Measurements from ENCODE around the gene PTGES2.

The PTGES2 gene

DNA sequence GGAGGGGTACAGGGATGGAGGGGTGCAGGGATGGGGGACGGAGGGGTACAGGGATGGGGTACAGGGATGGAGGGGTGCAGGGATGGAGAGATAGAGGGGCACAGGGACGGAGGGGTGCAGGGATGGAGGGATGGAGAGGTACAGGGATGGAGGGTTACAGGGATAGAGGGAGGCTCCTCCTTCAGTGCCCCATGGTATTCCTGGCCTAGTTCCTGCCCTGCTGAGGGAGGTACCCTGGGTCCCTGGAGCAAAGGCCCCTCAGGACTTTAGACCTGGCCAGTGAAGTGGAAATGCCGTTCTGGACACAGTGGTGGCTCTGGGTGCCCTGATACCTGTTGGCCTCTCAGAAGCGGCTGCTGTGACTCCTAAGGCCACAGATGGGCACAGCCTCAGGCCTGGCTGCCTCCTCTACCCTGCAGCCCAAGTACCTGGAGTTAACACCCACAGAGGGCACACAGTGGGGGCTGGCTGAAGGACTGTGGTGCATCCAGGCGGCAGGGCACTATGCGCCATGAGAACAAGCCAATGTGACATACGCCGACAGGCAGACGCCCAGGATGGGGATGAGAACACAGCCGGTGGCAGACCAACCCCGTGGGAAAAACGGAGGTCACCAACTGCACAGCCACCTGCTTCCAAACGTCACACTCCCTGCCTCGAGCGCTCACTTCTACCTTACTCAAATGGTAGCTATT lies 8.4 kb downstream of the PTGES2 start:
- TF ChIP-seq, protein P1, sequence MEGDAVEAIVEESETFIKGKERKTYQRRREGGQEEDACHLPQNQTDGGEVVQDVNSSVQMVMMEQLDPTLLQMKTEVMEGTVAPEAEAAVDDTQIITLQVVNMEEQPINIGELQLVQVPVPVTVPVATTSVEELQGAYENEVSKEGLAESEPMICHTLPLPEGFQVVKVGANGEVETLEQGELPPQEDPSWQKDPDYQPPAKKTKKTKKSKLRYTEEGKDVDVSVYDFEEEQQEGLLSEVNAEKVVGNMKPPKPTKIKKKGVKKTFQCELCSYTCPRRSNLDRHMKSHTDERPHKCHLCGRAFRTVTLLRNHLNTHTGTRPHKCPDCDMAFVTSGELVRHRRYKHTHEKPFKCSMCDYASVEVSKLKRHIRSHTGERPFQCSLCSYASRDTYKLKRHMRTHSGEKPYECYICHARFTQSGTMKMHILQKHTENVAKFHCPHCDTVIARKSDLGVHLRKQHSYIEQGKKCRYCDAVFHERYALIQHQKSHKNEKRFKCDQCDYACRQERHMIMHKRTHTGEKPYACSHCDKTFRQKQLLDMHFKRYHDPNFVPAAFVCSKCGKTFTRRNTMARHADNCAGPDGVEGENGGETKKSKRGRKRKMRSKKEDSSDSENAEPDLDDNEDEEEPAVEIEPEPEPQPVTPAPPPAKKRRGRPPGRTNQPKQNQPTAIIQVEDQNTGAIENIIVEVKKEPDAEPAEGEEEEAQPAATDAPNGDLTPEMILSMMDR (IDR thresholded peaks at IDR 0.05; ENCODE audit: low read depth, low read length), result no peak
- DNase-seq (ENCODE audit: extremely low read depth, low read depth), result no peak

DNA sequence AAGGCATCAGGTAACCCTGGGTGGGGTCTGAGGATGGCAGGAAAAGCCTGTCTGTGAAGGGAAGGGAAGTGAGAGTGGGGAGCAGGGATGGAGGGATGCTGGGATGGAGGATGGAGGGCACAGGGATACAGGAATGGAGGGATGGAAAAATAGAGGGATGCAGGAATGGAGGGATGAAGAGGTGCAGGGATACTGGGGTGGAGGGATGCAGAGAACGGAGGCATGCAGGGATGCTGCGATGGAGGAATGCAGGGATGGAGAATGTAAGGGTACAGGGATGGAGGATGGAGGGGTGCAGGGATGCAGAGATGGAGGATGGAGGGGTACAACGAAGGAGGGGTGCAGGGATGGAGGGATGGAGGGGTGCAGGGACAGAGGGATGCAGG lies 9.1 kb downstream of the PTGES2 start:
- DNase-seq (ENCODE audit: extremely low read depth, low read depth), result no peak
- TF ChIP-seq, protein P1 (IDR thresholded peaks at IDR 0.05; ENCODE audit: low read depth, low read length), result no peak

DNA sequence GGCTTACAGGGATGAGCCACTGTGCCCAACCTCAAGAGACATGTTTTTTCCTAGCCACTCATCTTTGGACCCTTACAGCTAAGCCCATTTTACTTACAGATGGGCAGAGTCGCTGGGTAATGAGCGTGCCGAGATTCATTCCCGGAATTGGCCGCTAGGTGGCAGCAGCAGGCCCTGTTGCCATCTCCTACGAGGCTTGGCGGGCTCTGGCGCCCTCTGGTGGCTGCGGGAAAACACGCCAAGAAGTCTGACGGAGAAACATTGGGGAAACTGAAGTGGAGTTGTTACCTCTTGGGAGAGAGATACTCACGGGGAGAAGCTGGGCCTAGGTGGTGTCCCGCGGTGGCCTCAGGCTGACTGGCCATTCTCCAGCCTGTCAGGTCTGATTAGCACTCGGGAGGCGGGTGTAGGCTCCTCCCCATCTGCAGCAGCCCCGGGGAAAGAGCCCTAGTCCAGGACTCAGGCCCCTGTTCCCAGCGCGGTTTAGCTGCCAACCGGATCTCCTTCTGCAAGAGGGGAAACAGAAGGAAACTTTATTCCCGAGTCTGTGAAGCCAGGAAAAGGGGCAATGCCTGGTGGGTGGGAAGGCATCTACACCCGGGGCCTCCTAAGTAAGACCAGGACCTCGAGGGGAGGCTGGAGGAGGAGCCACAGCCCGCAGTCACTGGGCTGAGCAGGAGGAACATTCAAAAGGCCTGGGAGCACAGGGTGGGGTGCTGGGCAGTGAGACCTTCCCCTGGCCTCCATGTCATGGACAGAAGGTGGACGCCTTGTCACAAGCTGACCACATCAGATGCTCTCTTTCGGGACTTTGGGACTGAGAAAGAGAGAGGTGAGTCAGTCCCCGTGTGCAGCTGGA lies 9.7 kb downstream of the PTGES2 start:
- DNase-seq (ENCODE audit: extremely low read depth, low read depth), result peak; percentile 59
- TF ChIP-seq, protein P1 (IDR thresholded peaks at IDR 0.05; ENCODE audit: low read depth, low read length), result no peak; the same call in none of the 2 replicates

DNA sequence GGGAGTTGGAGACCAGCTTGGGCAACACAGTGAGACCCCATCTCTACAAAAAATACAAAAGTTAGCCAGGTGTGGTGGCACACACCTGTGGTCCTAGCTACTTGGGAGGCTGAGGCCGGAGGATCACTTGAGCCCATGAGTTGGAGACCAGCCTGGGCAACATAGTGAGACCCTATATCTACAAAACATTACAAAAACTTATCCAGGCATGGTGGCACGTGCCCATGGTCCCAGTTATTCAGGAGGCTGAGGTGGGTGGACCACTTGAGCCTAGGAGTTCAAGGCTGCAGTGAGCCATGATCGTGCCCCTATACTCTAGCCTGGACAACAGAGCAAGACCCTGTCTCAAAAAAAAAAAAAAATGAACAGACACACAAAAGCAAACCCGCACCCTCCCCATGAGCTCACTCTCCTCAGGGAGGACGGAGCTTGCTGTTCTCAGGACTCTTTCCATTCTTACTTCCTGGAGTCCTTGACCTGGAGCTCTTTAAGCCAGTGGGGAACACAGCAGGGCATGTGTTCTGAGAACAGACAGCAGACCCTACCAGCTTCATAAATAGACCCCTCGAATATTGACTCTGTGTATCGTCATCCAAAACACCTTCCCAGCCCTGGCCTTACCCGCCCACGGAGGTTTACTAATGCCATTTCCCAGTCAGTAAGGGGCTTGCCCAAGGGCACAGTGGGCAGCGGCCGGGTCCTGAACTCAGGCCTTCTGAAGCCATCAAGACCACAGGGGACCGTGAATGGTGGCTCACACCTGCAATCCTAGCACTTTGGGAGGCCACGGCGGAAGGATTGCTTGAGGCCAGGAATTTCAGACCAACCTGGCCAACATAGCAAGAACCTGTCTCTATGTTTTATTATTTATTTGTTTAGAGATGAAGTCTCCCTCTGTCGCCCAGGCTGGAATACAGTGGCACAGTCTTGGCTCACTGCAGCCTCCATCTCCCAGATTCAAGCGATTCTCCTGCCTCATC lies 11.1 kb downstream of the PTGES2 start:
- TF ChIP-seq, protein P1 (IDR thresholded peaks at IDR 0.05; ENCODE audit: low read depth, low read length), result no peak

DNA sequence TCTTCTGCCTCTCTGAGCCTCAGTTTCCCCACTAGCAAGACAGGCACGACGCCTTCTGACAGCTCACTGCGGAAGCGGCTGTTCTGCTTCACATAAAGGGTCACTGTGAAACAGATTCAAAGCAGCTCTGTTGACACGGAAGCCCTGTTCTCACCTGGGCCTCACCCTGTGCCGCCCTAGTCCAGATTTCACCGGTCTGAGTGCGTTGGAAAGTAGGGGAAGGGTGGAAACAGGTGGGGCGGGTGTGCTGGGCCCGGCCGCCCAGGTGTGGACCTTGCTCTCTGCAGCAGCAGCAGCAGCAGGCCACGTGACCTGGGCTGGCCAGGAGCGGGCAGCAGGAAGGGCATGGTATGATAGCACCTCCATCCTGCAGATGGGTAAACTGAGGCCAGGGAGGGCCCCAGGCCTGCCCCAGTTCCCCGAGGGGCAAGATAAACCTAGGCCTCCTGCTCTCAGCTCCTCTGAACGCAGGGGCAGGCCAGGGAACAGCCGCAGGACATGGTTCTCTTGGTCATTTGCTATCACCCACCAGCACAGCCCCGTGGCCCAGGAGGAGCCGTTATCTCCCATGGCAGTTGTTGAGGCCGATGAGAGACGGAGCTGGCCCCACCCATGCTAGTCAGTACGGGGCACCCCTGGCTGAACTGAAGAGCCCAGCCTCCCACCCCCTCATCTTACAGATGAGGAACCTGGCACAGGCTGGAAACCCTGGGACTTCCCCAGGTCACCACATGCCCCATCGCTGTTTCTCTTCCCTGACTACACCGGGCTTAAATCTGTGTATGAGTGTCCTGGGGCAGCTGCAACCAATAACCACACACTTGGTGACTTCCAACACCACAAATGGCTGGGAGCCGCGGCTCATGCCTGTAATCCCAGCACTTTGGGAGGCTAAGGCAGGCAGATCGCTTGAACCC lies 12.1 kb downstream of the PTGES2 start:
- TF ChIP-seq, protein P1 (IDR thresholded peaks at IDR 0.05; ENCODE audit: low read depth, low read length), result no peak
- no peak for DNase-seq (ENCODE audit: extremely low read depth, low read depth)

More for the DNA sequence above, 11.1 kb downstream of the PTGES2 start:
- DNase-seq (ENCODE audit: extremely low read depth, low read depth), result no peak

Measured in AG09319 (cell line).